HCT116 (cell line): Measurements from ENCODE around the gene PRDX2. TPM values are rescaled to one million over a fixed set of nuclear protein-coding genes. Genes with fewer than 3 reads are reported as not detected.

ENCODE experiments used
- ATAC-seq: fragments of 200-7000 bp; cut with Tn5 transposase; 2 replicates; pipeline ENCODE4 v1.9.1; 2020; ENCODE audit warnings: mild to moderate bottlenecking, moderate library complexity
- BruUV-seq: library from RNA; stranded (reverse); fragments of 400-500 nt; replicated peaks from 2 replicates; lab custom pipeline; 2021; lab: Mats Ljungman, UMichigan
- CTCF ChIA-PET: fragments of 300-600 bp; sonication (Branson Sonifier 250); formaldehyde crosslinking; loops from one replicate; lab custom pipeline; 2021; ENCODE audit warnings: antibody characterized with exemption; lab: Charles Lee
- POLR2A ChIA-PET: fragments of 300-600, 350-600 bp; sonication (Branson Sonifier 250); formaldehyde crosslinking; loops from one replicate; lab custom pipeline; 2021; ENCODE audit warnings: antibody characterized with exemption; lab: Charles Lee
- RAD21 ChIA-PET, 2 experiments: fragments of 300-600 bp; sonication (Branson Sonifier 250); formaldehyde crosslinking; loops; one replicate each; lab custom pipeline; 2023; ENCODE audit warnings: low total read pairs in 2 of 2; ENCODE audit not compliant: uncharacterized antibody in 2 of 2, unreplicated experiment in 2 of 2, low non-redundant PET in 1 of 2; lab: Charles Lee
- DNase-seq: peaks from one replicate; pipeline ENCODE4 v3.0.0-alpha.2; 2010; ENCODE audit warnings: low read depth, low spot score
- H2AFZ ChIP-seq: fragments of 200-600 bp; shearing (Covaris generic), sonication (generic); 2 replicates; pipeline ENCODE4 v1.6.1; 2017; ENCODE audit warnings: low read depth, mixed run types, mixed read lengths, antibody characterized with exemption, low read length; ENCODE audit not compliant: poor library complexity, severe bottlenecking
- H3K27ac ChIP-seq: 2 replicates; pipeline ENCODE4 v1.5.1; 2012; ENCODE audit warnings: low read depth, low read length
- H3K27me3 ChIP-seq: fragments of 200-600 bp; sonication (generic); 2 replicates; pipeline ENCODE4 v1.6.1; 2016; ENCODE audit warnings: mixed run types, low read length, mixed read lengths; ENCODE audit not compliant: insufficient read depth
- H3K36me3 ChIP-seq, 2 experiments: fragments of 200-500 bp in 1 of 2; fragments of 200-600 bp in 1 of 2; sonication (Bioruptor generic) in 1 of 2; sonication (generic) in 1 of 2; 2 replicates each; pipeline versions ENCODE4 v1.5.1 to v1.6.1; 2014 to 2016; ENCODE audit warnings: low read length in 2 of 2, inconsistent platforms in 1 of 2, mixed read lengths in 1 of 2, mixed run types in 1 of 2; ENCODE audit not compliant: insufficient read depth in 2 of 2, control insufficient read depth in 1 of 2
- H3K4me1 ChIP-seq, 2 experiments: fragments of 200-600 bp in 1 of 2; sonication (generic) in 1 of 2; 2 replicates each; pipeline versions ENCODE4 v1.5.1 to v1.6.1; 2012 to 2017; ENCODE audit warnings: low read length in 2 of 2, inconsistent platforms in 1 of 2, mild to moderate bottlenecking in 1 of 2, mixed read lengths in 1 of 2, mixed run types in 1 of 2, moderate library complexity in 1 of 2; ENCODE audit not compliant: insufficient read depth in 2 of 2, control insufficient read depth in 1 of 2
- H3K4me2 ChIP-seq: fragments of 200-600 bp; sonication (generic); 2 replicates; pipeline ENCODE4 v1.6.1; 2017; ENCODE audit warnings: mixed run types, low read length, mixed read lengths
- H3K4me3 ChIP-seq, 2 experiments: fragments of 200-600 bp in 1 of 2; sonication (generic) in 1 of 2; replicated peaks in 1 of 2; 2 replicates each; pipeline ENCODE4 v1.5.1; 2011 to 2016; ENCODE audit warnings: low read length in 2 of 2, control low read depth in 1 of 2, low read depth in 1 of 2, mild to moderate bottlenecking in 1 of 2, mixed read lengths in 1 of 2, mixed run types in 1 of 2
- H3K79me2 ChIP-seq: fragments of 200-600 bp; sonication (generic); 2 replicates; pipeline ENCODE4 v1.6.1; 2017; ENCODE audit warnings: mild to moderate bottlenecking, mixed run types, low read length, moderate library complexity, mixed read lengths; ENCODE audit not compliant: insufficient read depth
- H3K9ac ChIP-seq: fragments of 200-600 bp; sonication (generic); 2 replicates; pipeline ENCODE4 v1.6.1; 2016; ENCODE audit warnings: low read length, mixed read lengths
- H3K9me2 ChIP-seq: fragments of 200-600 bp; sonication (generic), shearing (Covaris generic); 2 replicates; pipeline ENCODE4 v1.6.1; 2017; ENCODE audit warnings: mixed run types, mild to moderate bottlenecking, moderate library complexity; ENCODE audit not compliant: insufficient read depth
- H3K9me3 ChIP-seq, 2 experiments: fragments of 200-500 bp in 1 of 2; fragments of 200-600 bp in 1 of 2; sonication (Bioruptor generic) in 1 of 2; sonication (generic) in 1 of 2; 2 replicates each; pipeline ENCODE4 v1.6.1; 2014 to 2017; ENCODE audit warnings: low read length in 2 of 2, mixed read lengths in 2 of 2, inconsistent platforms in 1 of 2, low read depth in 1 of 2, mild to moderate bottlenecking in 1 of 2, mixed run types in 1 of 2, moderate library complexity in 1 of 2; ENCODE audit not compliant: control insufficient read depth in 1 of 2, insufficient read depth in 1 of 2
- H4K20me1 ChIP-seq: fragments of 200-600 bp; sonication (generic), shearing (Covaris generic); 2 replicates; pipeline ENCODE4 v1.6.1; 2017; ENCODE audit warnings: mixed run types, mild to moderate bottlenecking, moderate library complexity; ENCODE audit not compliant: insufficient read depth
- CEBPB ChIP-seq: IDR thresholded peaks from 2 replicates; pipeline ENCODE4 v1.6.1; 2012; ENCODE audit warnings: low read depth
- EGR1 ChIP-seq: IDR thresholded peaks from 2 replicates; pipeline ENCODE4 v1.6.1; 2012; ENCODE audit warnings: low read depth
- POLR2AphosphoS5 ChIP-seq: IDR thresholded peaks from 2 replicates; pipeline ENCODE4 v1.6.1; 2011; ENCODE audit warnings: mild to moderate bottlenecking, low read depth, low read length, moderate library complexity
- intact Hi-C: fragments of 100-400 bp; cut with micrococcal nuclease; formaldehyde crosslinking; loops from 2 replicates; pipeline ENCODE4 v1.10.0; 2022
- total RNA-seq: library from RNA; stranded (reverse); gene quantifications from one replicate; pipeline ENCODE4 v1.2.1, GENCODE V29; 2021; ENCODE audit not compliant: unreplicated experiment
- TF ChIP-seq, protein P1 (sequence below): IDR thresholded peaks from 2 replicates; pipeline ENCODE4 v1.6.1; 2012
- TF ChIP-seq, protein P2 (sequence below): IDR thresholded peaks from 2 replicates; pipeline ENCODE4 v1.6.1; 2012; ENCODE audit warnings: low read depth

The PRDX2 gene
- total RNA-seq, 1 experiment from 2014 or later: 387 TPM

DNA sequence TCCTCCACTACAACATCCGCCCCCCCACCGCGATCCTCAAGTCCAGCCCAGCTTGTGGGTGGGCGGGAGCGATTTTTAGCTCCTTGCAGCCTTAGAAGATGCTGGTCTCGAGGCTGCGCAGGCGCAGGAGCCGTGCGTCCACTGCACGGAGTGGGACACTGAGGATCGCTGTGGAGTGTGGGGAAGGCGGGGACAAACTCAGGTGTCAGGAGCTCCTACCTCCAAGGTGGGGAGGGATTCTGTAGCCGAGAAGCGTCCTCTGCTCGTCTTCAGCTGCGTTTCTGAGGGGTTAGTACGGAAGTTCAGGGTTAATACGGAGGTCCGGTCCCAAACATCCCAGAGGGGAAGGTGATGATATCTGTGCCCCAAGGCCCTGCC lies 33.0 kb upstream of the PRDX2 start, which contains the start of gene RTBDN:
Gene RTBDN, minus strand, starts transcription at position 14 of the 378 bp plus-strand sequence. CDS start 4,600 bp downstream, outside the sequence.
- H3K9me3 ChIP-seq: no peaks in the 10 kb centered on the region
- no peak within 1 kb of the TSS for H2AFZ ChIP-seq
- H4K20me1 ChIP-seq: no peaks in the 10 kb centered on the region
- no TSS peak for BruUV-seq
- CTCF ChIA-PET: interaction anchor here (0.7 to 2.6 kb wide), 9 partner anchors 9 to 131 kb away, joined by 3 to 12 read pairs (median 4); no protein-coding TSS in a partner anchor
- peak within 1 kb of the TSS; percentile 93 for H3K4me2 ChIP-seq
- peaks cover 41 to 64% of the 10 kb centered on the region in 2 experiments for H3K4me1 ChIP-seq
- POLR2A ChIA-PET: interaction anchor here (0.6 to 3.0 kb wide), 8 partner anchors 9 to 60 kb away, joined by 3 to 14 read pairs (median 3); partner anchors contain the start of genes JUNB, RNASEH2A and THSD8
- H3K27me3 ChIP-seq: no peaks in the 10 kb centered on the region
- peak within 1 kb of the TSS; percentile 65 to 69 for H3K4me3 ChIP-seq
- peak within 1 kb of the TSS; percentile 73 for H3K9ac ChIP-seq
- RAD21 ChIA-PET: no interaction called here
- DNase-seq: no peak
- peak within 1 kb of the TSS; percentile 89 for H3K27ac ChIP-seq
- TF ChIP-seq EGR1: peak; percentile 57; the same call in 1 of the 2 replicates
- TF ChIP-seq CEBPB: no peak
- TF ChIP-seq, all 23 proteins: peak for 1
- peaks cover 9% of the 10 kb centered on the region; the same call in 1 of the 2 replicates for H3K79me2 ChIP-seq
- no peaks in the 10 kb centered on the region for H3K9me2 ChIP-seq
- ATAC-seq: peak; percentile 13
- no peaks in the 10 kb centered on the region for H3K36me3 ChIP-seq
- intact Hi-C loops: no loop called here

DNA sequence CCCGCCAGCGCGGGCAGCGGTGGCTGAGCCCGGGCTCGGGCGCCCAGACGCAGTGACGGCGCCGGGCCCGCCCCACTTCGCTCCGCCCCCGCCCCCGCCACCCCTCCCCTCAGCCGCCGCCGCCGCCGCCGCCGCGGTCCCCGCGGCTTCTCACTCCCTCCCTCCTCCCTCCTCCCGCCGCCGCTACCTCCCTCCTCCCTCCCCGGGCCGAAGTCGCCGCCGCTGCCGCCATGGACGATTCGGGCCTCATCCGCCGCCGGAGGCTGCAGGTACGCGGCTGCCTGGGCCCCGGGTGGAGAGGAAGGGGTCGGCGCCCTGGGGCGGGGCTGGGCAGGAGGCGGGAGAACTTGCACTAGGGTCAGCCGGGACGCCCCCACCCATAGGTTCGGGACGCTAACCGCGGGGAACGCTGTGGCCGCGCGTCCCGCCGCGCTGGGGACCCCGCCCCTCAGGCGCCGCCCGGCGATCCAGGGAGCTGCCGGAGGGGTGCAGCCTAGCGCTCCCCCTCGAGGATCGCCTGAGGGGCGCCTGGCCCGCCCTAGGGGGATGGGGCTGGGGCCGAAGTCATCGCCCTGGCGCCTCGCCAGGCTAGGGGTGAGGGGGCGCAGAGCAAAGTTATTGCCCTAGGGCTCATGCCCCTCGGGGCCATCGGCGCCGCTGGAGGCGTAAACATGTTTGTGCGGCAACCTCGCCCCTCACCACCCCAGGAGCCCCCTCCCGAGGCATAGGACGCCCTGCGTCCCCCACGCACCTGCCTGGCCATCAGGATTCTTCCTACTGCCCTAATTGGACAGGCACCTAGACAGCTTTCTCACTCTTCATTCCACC lies 32.4 kb upstream of the PRDX2 start:
- ChIA-PET POLR2A (interaction anchor here (0.6 to 3.0 kb wide), 7 partner anchors 8 to 48 kb away, joined by 3 to 14 read pairs (median 3); partner anchors contain the start of genes JUNB, RNASEH2A and THSD8), CTCF (interaction anchor here (0.7 to 2.6 kb wide), 9 partner anchors 8 to 131 kb away, joined by 3 to 12 read pairs (median 4); no protein-coding TSS in a partner anchor), RAD21 (no interaction called here)
- Histone ChIP-seq H3K4me1 (peaks cover 36 to 58% of the 10 kb centered on the region in 2 experiments), H3K4me3 (peak overlapping the region; percentile 65 to 69), H3K9ac (peak overlapping the region; percentile 73), H3K9me3 (no peaks in the 10 kb centered on the region), H2AFZ (no peak overlapping the region), H3K79me2 (peaks cover 3% of the 10 kb centered on the region; the same call in 1 of the 2 replicates), H3K36me3 (no peaks in the 10 kb centered on the region), H4K20me1 (no peaks in the 10 kb centered on the region), H3K27me3 (no peaks in the 10 kb centered on the region), H3K9me2 (no peaks in the 10 kb centered on the region), H3K4me2 (peak overlapping the region; percentile 93), H3K27ac (peak overlapping the region; percentile 89)
- ATAC-seq (peak; percentile 28), DNase-seq (no peak)
- BruUV-seq: no TSS peak
- TF ChIP-seq, protein P1, sequence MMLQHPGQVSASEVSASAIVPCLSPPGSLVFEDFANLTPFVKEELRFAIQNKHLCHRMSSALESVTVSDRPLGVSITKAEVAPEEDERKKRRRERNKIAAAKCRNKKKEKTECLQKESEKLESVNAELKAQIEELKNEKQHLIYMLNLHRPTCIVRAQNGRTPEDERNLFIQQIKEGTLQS: no peak
- TF ChIP-seq, protein P2, sequence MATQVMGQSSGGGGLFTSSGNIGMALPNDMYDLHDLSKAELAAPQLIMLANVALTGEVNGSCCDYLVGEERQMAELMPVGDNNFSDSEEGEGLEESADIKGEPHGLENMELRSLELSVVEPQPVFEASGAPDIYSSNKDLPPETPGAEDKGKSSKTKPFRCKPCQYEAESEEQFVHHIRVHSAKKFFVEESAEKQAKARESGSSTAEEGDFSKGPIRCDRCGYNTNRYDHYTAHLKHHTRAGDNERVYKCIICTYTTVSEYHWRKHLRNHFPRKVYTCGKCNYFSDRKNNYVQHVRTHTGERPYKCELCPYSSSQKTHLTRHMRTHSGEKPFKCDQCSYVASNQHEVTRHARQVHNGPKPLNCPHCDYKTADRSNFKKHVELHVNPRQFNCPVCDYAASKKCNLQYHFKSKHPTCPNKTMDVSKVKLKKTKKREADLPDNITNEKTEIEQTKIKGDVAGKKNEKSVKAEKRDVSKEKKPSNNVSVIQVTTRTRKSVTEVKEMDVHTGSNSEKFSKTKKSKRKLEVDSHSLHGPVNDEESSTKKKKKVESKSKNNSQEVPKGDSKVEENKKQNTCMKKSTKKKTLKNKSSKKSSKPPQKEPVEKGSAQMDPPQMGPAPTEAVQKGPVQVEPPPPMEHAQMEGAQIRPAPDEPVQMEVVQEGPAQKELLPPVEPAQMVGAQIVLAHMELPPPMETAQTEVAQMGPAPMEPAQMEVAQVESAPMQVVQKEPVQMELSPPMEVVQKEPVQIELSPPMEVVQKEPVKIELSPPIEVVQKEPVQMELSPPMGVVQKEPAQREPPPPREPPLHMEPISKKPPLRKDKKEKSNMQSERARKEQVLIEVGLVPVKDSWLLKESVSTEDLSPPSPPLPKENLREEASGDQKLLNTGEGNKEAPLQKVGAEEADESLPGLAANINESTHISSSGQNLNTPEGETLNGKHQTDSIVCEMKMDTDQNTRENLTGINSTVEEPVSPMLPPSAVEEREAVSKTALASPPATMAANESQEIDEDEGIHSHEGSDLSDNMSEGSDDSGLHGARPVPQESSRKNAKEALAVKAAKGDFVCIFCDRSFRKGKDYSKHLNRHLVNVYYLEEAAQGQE: no peak
- 0 out of 2 replicates have a peak, but pooled peaks have one; percentile 29 for TF ChIP-seq POLR2AphosphoS5
- intact Hi-C loops: no loop called here
